ENCODE data around the gene SMARCB1.

DNA sequence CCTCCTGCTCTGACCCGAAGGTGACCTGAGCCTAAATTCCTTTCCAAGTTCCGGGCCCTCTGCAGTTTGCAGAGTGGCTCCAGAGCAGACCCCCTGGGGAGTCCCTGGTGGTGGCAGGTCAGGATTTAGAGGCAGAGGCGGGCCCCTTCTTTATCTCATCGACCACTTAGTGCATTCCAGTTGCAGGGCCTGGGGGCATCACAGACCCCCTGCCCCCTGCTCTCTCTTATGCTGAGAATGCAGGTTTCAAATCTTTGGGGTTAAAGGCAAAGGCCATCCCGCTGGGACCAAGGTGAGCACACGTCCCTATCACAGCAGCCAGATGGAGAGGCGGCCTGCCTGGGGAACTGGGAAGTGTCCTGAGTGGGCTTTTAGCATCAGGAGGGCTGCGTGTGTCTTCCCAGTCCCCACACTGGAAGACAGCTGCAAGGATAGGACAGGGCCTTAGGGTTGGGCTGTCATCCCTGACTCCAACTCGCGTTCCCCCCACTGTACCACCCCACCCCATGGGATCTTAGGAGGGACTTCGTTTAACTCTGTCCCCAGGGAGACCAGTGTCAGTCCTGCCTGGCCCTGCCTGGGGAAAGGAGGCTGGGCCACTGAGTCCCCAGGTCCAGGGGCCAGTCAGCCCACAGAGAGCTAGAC lies 40.7 kb downstream of the SMARCB1 start:
- no peak for TF ChIP-seq POLR2A (IDR thresholded peaks at IDR 0.05; ENCODE audit: extremely low read depth, insufficient read length)
- TF ChIP-seq, protein P1, sequence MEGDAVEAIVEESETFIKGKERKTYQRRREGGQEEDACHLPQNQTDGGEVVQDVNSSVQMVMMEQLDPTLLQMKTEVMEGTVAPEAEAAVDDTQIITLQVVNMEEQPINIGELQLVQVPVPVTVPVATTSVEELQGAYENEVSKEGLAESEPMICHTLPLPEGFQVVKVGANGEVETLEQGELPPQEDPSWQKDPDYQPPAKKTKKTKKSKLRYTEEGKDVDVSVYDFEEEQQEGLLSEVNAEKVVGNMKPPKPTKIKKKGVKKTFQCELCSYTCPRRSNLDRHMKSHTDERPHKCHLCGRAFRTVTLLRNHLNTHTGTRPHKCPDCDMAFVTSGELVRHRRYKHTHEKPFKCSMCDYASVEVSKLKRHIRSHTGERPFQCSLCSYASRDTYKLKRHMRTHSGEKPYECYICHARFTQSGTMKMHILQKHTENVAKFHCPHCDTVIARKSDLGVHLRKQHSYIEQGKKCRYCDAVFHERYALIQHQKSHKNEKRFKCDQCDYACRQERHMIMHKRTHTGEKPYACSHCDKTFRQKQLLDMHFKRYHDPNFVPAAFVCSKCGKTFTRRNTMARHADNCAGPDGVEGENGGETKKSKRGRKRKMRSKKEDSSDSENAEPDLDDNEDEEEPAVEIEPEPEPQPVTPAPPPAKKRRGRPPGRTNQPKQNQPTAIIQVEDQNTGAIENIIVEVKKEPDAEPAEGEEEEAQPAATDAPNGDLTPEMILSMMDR (IDR thresholded peaks at IDR 0.05; ENCODE audit: low read depth, low read length), result no peak
